Measurements from ENCODE around the gene VCAM1.

Gene VCAM1

GRCh38 chr1:100724281-100724680, 4.7 kb downstream of the VCAM1 start:
- DNase-seq = no peak

DNA sequence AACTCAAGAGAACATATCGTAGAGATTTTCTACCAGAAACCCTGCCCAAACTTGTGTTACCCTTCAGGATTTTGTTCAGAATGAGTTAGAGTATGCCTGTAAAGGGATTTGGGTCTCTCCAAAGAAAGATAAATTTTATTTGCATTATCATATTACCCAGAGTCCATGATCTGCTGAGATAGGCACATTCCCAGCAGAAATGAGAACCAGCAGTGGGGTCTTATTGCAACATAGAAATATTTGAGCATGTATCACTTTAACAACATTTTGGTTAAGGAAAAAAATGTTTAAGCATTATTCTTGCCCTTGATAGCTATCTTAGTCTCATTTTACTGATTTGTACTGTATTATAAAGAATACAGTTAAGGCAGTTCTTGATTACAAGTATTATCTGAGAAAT, 10.6 kb downstream of the VCAM1 start:
- peak; percentile 19 for DNase-seq

GRCh38 chr1:100731309-100731708, 11.8 kb downstream of the VCAM1 start:
- DNase-seq = no peak

DNA sequence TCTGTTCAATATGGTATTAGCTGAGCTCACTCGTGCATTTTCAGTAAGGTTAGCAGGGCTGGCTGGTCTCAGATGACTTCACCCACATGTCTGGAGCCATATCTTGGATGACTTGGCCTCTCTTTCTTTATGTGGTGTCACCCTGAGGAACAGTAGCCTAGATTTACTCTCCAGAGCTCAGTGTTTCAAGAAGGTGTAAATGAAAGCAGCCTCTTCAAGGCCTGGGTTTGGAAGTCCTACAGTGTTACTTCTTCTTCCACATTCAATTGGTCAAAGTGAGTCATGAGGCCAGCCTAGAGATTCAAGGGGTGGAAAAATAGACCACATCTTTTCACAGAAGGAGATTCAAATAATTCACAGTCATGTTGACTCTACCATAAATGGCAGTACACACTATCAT, 12.2 kb downstream of the VCAM1 start:
- no peak for DNase-seq

- DNase-seq = peak; percentile 78
Observed at GRCh38 chr1:100734676-100735075, 15.1 kb downstream of the VCAM1 start.

- no peak for DNase-seq
Observed at GRCh38 chr1:100735244-100735643, 15.7 kb downstream of the VCAM1 start.

- DNase-seq = peak; percentile 11
Observed at GRCh38 chr1:100736324-100736723, 16.8 kb downstream of the VCAM1 start.

DNA sequence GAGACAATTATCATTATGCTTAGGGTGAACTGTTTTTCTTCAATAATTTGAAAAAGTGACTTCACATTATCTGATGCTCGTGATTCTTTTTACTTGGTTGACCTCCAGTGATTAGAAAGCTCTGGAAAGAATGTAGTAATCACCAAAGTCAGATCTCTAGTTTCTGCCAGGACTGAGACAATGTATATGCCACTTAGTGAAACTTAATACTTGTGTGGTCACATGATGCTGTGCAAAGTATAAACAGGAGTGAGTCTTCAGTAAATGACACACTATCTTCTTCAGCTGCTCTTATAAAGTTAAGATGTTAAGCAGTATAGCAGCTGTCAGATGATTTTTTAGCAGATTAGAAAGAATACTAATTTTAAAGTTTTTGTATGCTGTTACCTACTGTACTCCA, 17.2 kb downstream of the VCAM1 start:
- DNase-seq = peak; percentile 37

DNA sequence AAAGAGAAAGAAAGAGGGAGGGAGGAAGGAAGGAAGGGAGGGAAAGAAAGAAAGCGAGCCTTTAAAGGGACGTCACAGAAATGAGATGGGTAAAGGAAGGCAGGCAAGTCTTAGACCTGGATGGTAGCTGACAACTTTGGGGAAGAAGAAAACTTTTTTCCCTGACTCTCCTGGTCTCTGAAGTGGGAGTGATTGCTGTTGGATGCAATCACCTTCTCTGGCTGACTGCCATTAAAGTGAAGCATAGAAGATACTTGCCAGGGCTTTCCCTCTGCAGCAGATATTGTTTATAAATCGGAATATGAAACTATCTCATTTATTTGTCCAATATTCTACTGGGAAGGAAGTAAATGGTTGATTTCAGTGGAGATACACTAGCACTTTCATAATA, 27.0 kb downstream of the VCAM1 start:
- no peak for DNase-seq

GRCh38 chr1:100747771-100748170, 28.2 kb downstream of the VCAM1 start:
- no peak for DNase-seq

- no peak for DNase-seq
Observed at GRCh38 chr1:100750005-100750885, 30.7 kb downstream of the VCAM1 start.

DNA sequence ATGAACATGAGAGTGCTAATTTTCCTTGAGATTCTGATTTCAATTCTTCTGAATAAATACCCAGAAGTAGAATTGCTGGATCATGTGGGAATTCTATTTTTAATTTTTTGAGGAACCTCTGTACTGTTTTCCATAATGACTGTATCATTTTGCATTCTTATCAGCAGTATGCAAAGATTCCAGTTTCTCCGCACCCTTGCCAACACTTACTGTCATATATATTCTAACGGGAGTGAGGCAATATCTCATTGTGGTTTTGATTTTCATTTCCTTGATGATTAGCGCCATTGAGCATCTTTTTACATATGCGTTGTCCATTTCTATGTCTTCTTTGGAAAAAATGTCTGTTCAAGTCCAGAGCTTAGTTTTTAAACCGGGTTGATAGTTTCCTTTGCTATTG, 33.2 kb downstream of the VCAM1 start:
- no peak for DNase-seq

DNA sequence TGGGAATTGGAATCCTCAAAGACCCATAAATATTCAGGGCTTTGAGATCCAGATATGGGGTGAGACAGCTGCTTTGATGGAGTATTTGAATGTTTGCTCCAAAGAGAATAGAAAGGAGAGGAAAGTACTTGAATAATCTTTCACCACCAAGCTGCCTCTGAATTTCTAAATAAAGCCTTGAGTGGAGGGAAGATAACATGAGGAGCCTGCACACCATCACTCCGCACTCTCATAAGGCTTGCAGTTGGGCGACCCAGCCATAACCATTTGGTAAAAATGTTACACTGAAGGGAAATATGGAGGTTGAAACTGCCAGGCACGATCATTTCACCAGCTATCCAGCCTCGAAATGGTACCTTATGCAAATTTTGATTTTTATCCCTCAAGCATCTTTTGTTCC, 38.4 kb downstream of the VCAM1 start:
- no peak for DNase-seq

DNA sequence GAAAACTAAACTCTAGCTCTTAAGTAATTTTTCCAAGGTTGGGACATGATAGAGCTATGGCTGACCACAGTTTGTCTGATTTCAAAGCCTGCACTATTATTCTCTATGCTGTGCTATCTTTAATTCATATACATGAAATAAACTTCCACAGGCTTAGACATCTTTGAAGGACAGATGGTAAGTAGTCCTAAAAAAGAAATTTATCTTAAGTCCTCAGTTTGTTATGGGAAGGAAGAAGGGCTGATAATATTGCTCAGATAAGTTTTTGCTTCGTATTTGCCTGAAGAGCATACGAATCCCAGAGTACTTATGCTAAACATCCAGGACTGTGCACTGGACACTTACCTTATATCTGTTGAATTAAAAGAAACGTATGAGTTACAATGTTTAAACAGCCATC, 39.6 kb downstream of the VCAM1 start:
- no peak for DNase-seq

DNA sequence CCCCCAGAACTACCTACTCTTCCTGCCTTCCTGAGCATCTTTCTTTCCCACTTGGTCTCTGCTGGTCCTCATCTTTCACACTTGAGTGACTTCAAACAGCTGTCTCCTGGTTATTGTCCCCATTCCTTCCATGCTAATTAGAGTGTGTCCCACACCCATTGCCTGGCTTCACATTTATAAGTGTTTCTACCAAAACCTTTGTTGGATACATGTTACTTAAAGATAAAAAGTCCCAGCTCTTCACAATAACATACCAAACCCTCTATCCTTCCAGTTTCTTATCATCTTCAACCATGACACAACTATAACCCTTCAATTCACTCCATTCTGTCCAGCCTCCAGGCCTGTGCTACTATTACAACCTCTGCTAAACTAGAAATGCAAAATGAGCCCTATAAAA, 41.0 kb downstream of the VCAM1 start:
- no peak for DNase-seq

GRCh38 chr1:100762461-100762860, 42.9 kb downstream of the VCAM1 start:
- DNase-seq = no peak

- peak; percentile 47 for DNase-seq
Observed at GRCh38 chr1:100767176-100767890, 47.8 kb downstream of the VCAM1 start.

DNA sequence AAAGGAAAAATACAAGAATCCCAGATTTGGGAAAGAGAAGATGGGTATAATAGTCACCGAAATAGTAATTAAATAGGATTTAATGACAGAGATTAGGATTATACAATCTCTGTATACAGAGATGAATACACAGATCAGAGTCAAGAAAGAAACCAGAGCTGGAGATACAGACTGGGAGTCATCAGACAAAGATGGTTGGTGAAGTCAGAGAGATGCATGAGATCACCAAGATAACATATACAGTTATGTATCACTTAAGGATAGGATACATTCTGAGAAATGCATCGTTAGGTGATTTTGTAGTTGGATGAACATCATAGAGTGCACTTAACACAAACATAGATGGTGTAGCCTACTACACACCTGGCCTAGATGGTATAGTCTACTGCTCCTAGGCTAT, 49.8 kb downstream of the VCAM1 start:
- DNase-seq = no peak

DNA sequence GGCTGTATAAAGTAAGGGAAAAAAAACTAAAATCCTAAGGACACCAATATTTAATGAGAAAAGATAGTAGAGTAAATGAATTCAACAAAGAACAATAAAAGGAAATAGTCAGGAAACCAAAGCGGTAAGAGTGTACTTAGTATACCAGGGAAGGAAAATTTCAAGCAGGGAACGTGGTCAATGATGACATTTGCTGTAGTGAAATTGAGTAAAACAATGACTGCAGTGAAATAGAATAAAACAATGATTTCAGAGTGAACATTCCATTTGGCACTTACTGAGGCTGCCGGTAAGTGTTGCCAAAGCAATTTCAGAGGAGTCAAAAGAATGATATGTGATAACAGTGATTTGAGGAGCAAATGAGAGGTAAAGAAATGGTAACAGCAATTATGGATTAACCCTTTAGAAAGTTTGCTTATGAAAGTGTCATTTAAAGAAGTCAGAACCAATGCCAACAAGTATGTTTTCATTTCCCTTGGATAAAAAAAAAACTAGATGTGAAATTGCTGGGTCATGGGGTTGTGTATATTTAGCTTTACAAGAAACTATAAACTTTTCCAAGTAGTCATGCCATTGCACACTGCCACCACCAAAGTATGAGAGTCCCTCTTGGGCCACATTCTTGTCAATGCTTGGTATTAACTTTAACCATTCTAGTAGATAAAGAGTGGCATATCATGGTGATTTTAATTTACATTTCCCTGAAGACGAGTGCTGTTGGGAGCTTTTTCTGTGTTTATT, 50.5 kb downstream of the VCAM1 start:
- DNase-seq = no peak

GRCh38 chr1:100773444-100773843, 53.9 kb downstream of the VCAM1 start:
- DNase-seq = peak; percentile 16

DNA sequence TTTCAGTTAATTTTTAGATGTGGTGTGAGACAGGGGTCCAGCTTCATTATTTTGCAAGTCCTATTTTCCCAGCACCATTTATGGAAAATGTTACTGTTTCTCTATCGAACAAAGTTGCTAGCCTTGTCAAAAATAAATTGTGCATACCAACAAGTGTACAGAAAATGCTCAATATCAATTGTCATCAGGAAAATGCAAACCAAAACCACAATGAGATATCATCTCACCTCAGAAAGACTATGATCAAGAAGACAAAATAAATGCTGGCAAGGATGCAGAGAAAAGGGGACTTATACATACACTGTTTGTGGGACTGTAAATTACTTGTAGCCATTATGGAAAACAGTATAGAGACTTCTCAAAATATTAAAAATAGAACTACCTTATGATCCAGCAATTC, 54.8 kb downstream of the VCAM1 start:
- DNase-seq = no peak

DNA sequence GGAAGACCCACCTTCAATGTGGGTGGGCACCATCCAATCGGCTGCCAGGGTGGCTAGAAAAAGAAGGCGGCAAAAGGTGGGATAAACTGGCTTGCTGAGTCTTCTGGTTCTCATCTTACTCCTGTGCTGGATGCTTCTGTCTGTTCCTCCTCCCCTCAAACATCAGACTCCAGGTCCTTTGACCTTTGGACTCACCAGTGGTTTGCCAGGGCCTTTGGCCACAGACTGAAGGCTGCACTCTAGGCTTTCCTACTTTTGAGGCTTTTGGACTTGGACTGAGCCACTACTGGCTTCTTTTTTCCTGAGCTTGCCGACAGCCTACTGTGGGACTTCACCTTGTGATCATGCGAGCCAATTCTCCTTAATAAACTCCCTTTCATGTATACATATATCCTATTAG, 55.9 kb downstream of the VCAM1 start:
- DNase-seq = no peak

DNA sequence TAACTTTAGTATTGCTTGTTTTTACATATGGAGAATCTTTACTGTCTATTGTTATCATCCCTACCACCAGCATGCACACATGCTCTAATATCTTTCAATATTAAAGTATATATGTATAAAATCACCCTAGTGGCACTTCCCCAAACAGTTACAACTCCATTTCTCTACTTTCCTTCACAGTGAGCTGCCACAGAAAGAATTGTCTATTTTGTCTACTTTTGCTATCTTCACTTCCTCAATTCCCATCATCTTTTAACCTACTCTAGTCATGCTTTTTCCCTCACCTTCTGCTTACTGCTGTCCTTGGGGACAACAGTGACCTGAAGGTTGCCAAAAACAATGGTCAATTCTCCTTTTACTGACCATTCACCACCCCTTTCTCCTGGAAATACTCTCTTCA, 59.2 kb downstream of the VCAM1 start:
- no peak for DNase-seq

- DNase-seq = no peak
Observed at GRCh38 chr1:100780814-100781213, 61.3 kb downstream of the VCAM1 start.

Data from EL (cell line).